GM21447 (cell line): Measurements from ENCODE around the gene MS4A1.
"Not testable (repeated sequence)": the region's sequence is repeated elsewhere in the genome, so short reads cannot be mapped to it uniquely, and the experiment has no call there.

Source experiments
- ATAC-seq: cut with Tn5 transposase; IDR thresholded peaks from one replicate; pipeline ENCODE4 v1.9.1; 2021; ENCODE audit not compliant: unreplicated experiment

Gene MS4A1

DNA sequence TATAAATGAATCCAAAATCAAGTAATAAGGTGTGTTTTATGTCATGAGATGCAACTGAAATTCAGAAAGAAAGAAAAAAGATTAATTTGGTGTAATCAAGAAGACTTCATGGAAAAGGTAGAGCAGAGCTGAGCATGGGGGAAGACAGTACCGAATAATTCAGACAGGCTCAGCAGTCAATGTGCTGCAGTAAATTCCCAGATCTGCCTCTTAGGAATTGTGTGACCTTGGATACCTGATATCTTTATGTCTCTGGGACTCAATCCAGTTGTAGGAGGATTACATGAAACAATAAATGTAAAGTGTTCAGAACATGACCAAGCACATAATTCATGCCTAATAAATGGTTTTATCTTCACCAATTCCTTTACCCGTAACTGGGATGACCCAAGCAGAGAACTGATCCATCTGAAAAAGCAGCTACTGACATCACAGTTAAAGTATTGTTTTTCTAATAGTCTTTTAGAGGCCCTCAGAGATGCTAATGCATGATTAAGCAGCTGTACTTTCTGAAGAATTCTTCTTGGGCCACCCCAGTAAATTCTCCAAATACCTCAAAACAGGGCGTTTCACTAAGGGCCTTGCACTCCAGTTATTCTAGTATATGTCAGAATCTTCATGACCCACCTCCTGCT is 44.7 kb downstream of the MS4A1 start:
- ATAC-seq, result no peak

DNA sequence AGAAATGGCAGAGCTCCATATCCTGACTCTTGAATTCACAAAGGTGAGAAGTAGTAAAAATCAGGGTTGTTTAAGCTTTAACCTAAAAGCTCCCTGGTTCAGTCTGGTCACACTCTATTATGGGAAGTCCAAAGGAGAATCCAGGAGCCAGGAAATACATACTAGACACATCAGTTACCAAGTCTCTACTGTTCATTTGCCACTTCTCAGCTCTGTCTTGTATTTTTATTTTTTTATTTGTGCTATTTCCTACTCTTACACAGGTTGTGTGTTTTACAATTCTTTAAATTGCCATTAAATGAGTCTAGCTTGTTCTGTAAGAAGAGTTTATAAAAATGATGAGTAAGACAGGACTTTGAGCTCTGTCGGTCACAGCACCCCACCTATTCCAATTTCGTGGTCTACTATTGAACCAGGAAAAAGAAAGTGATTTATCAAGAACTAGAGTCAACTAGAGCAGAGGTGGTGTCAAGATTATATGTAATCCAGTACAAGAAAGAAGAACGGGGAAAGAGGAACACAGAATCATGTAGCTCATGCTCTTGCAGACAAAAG is 46.7 kb downstream of the MS4A1 start:
- no peak for ATAC-seq

DNA sequence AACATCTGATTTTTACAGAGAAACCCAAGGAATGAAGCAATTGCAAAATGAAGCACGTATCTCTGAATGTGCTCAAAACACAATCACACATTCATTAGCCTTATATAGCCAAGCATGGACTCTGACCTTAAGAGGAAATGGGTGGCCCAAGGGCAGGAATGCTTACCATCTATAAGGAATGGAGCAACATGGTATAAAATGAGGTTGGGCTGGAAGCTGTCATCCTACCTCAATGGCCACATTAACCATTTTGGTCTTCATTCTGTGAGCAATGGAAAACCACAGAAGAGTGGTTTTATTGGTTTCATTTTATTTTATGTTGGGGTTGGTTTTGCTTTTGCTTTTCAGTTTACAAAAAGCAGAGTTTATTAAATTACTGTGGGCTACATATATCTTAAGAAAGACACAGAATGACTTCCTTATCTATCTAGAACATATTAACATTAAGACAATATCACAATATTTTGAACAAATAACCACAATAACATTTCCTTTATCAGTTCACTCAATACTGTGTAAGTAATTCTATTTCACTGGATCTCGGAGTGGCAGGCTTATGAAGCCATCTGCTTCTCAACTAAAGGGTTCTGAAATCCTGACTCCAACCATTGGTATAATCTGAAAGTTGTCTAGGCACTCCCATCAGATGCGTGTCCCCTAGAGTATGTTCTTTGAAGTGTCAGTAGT is 48.7 kb downstream of the MS4A1 start:
- no peak for ATAC-seq

DNA sequence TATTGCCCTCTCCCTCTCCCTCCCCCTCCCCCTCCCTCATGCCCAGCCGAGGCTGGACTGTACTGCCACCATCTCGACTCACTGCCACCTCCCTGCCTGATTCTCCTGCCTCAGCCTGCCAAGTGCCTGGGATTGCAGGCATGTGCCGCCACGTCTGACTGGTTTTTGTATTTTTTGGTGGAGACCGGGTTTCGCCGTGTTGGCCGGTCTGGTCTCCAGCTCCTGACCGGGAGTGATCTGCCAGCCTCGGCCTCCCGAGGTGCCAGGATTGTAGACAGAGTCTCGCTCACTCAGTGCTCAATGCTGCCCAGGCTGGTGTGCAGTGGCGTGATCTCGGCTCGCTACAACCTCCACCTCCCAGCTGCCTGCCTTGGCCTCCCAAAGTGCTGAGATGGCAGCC is 54.0 kb downstream of the MS4A1 start:
- not testable (repeated sequence) for ATAC-seq

DNA sequence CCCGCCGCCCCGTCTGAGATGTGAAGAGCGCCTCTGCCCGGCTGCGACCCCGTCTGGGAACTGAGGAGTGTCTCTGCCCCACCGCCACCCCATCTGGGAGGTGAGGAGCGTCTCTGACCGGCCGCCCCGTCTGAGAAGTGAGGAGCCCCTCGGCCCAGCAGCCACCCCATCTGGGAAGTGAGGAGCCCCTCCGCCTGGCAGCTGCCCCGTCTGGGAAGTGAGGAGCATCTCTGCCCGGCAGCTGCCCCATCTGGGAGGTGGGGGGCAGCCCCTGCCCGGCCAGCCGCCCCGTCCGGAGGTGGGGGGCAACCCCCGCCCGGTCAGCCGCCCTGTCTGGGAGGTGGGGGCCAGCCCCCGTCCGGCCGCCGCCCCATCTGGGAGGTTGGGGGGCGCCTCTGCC is 54.6 kb downstream of the MS4A1 start:
- not testable (repeated sequence) for ATAC-seq

DNA sequence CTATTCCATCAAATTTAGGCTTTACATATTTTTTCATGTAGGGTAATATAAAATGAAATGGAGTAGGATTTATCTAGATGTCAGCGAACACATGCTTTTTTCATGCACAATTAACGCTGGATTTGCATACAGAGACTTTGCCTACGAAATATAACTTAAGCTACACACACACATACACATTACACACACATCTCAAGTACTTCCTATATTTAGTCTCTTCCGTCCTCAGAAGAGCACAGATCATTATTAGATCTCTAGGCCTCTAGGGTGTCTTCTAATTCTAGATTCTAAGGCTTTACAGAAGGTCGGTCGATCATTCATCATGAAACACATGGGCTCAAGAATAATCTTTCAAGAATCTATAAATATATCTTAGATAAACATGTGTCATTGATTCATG is 55.7 kb downstream of the MS4A1 start:
- ATAC-seq, result no peak

DNA sequence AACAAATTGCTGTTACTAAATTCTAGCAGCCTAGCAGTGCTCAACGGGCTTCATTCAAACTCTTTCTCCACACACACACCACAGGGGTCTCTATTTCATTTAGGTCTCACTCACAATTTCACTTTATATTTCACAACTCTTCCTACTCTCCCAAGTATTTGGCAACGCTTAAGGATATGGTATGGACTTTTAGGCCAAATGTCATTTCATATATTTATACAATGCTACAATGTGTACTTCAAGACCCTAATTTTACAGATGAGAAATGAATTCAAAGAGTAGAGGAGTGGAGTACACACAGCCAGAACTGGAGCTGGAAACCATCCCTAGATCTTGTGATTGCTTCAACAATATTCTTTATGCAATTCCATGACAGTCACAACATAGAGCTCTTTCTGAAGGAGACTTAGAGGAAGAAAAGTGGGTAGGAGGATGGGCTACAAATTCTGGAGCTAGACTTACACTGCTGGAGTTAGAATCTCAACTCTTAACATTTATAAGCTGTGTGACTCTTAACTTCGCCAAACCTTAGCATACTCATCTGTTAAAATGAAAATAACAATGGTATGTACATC is 57.1 kb downstream of the MS4A1 start:
- ATAC-seq, result no peak

DNA sequence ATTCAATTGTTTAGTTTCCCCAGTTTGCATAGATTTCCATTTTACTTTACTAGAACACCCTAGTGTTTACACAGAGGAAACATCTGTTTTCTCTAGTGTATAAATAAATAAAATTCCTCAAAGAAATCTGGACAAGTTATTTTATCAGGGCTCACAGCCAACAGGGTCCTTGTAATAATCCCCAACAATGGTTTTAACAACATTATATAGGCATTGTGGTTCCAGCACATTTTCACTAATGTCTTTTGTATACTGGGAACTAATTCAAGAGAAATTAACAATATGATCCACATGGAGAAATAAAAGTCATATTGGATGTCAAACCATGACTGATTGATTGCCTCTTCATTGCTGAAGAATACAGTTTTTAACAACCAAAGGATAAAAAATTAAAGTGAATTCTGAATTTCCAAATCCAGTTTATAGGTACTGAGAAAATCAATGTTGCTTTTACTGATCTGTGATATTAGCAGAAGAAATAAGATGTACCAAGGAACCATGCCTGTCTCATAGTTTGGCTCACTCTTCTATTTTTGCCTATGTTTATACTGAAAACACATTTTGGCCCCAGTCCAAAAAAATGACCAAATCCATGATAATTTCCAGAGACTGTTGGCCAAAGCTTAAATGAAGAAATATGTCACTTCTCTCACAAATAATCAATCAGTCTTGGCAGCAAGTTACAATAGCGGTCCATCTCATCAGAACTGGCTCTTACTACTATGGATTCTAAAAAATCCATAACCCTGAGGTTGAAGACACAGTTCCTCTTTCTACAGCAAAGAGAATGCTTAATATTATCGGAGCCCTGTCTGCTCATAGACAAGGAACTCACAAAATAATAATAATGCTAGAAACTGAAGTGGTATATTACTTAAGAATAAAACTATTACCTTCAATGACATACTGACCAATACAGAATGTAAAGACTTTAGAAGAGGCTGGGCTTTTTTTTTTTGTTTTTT is 58.1 kb downstream of the MS4A1 start:
- ATAC-seq, result no peak

DNA sequence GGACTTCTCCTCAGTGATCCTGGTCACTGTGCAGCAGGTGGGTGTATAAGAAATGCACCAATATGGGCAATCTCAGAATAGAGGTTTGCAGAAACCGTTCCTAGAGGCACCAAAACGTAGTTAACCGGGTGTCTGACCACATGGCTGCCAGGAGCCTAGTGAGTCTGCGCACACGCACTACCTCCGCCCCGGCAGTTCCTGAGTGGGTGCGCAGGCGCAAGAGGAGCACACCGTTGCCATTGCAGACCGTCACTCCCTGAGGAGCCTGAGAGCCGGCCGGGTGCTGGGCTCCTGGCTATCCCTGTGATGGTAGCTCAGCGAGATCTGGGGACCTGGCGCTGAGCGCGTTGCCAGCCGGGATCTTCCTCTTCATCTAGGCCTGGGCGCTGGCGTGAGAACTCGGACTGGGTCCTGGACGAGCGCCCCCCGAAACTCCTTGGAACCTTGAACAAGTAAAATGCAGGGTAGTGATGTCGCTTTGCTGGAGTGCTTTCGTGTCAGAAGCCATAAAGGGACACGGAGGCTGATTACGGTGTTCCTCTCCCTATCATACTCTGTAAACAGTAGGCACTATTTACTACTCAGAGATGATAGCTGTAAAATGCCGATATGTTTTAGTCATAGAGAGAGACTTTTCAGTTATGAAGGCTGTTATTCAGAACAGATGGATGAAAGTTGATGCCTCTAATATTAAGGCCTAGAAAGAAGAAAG is 59.7 kb downstream of the MS4A1 start, which contains the start of gene MS4A13:
Gene MS4A13, plus strand, starts transcription at position 249 of the 712 bp plus-strand sequence. CDS start 2,692 bp downstream, outside the sequence.
- no peak for ATAC-seq
